Stimulated activated CD4-positive, alpha-beta T cell treated with anti-CD3 and anti-CD28 coated beads, Interleukin-12 subunit alpha, Interleukin-12 subunit beta, amount 100 ng/mL, for 48 hours (primary cell): ENCODE data around the gene SV2C.
"Not testable (repeated sequence)": the region's sequence is repeated elsewhere in the genome, so short reads cannot be mapped to it uniquely, and the experiment has no call there.

Experiments used
- DNase-seq, 3 donors: peaks; one replicate each; pipeline ENCODE4 v3.0.0-alpha.2; 2020; ENCODE audit warnings: low read depth in 2 of 3, low spot score in 1 of 3

Gene SV2C

GRCh38 chr5:76294573-76294972 lies 211.4 kb downstream of the SV2C start:
- no peak for DNase-seq

GRCh38 chr5:76298852-76299251 lies 215.7 kb downstream of the SV2C start:
- DNase-seq: no peak

GRCh38 chr5:76299592-76299991 lies 216.4 kb downstream of the SV2C start:
- no peak for DNase-seq

- not testable (repeated sequence) for DNase-seq
Observed at GRCh38 chr5:76301932-76302331, 218.7 kb downstream of the SV2C start.

GRCh38 chr5:76302661-76303060 lies 219.5 kb downstream of the SV2C start:
- DNase-seq: not testable (repeated sequence)

- DNase-seq: no peak
Observed at GRCh38 chr5:76303921-76304320, 220.7 kb downstream of the SV2C start.

- no peak for DNase-seq
Observed at GRCh38 chr5:76305269-76305668, 222.1 kb downstream of the SV2C start.

GRCh38 chr5:76305775-76306174 lies 222.6 kb downstream of the SV2C start:
- no peak for DNase-seq

- no peak for DNase-seq
Observed at GRCh38 chr5:76310208-76310607, 227.0 kb downstream of the SV2C start.

- DNase-seq: no peak
Observed at GRCh38 chr5:76312783-76313182, 229.6 kb downstream of the SV2C start.

- no peak for DNase-seq
Observed at GRCh38 chr5:76314643-76315042, 231.5 kb downstream of the SV2C start.

- DNase-seq: no peak
Observed at GRCh38 chr5:76319673-76320072, 236.5 kb downstream of the SV2C start.

- not testable (repeated sequence) for DNase-seq
Observed at GRCh38 chr5:76323494-76323893, 240.3 kb downstream of the SV2C start.

GRCh38 chr5:76325326-76325725 lies 242.1 kb downstream of the SV2C start:
- DNase-seq: no peak

GRCh38 chr5:76325876-76326491 lies 242.8 kb downstream of the SV2C start:
- no peak for DNase-seq

GRCh38 chr5:76326577-76327302 lies 243.6 kb downstream of the SV2C start:
- no peak for DNase-seq

- DNase-seq: no peak
Observed at GRCh38 chr5:76329346-76329745, 246.2 kb downstream of the SV2C start.

GRCh38 chr5:76331126-76331525 lies 247.9 kb downstream of the SV2C start:
- no peak for DNase-seq

- no peak for DNase-seq
Observed at GRCh38 chr5:76332102-76332501, 248.9 kb downstream of the SV2C start.

GRCh38 chr5:76332611-76333205 lies 249.5 kb downstream of the SV2C start:
- DNase-seq: no peak

- DNase-seq: no peak
Observed at GRCh38 chr5:76333571-76333970, 250.4 kb downstream of the SV2C start.

- no peak for DNase-seq
Observed at GRCh38 chr5:76334574-76334973, 251.4 kb downstream of the SV2C start.
